Stimulated activated naive CD8-positive, alpha-beta T cell treated with anti-CD3 and anti-CD28 coated beads, Interleukin-15, Interleukin-2, amounts not matched to agents 100 ng/mL and 50 ng/mL, for 24 hours (primary cell): ENCODE results near the gene ABCC2.
A peak's percentile ranks its signal among the peaks of the same experiment; 100 is the strongest.
"Not testable (repeated sequence)": the region's sequence is repeated elsewhere in the genome, so short reads cannot be mapped to it uniquely, and the experiment has no call there.

ENCODE experiments used
- H3K27ac Mint-ChIP-seq: one replicate; pipeline ENCODE4 v1.8.0; 2021; ENCODE audit warnings: mild to moderate bottlenecking, mixed read lengths
- H3K27me3 Mint-ChIP-seq: one replicate; pipeline ENCODE4 v1.8.0; 2021; ENCODE audit warnings: mixed read lengths
- H3K36me3 Mint-ChIP-seq: one replicate; pipeline ENCODE4 v1.8.0; 2021; ENCODE audit warnings: low read depth, mixed read lengths
- H3K4me1 Mint-ChIP-seq: one replicate; pipeline ENCODE4 v1.8.0; 2021; ENCODE audit warnings: low read depth, mixed read lengths
- H3K4me3 Mint-ChIP-seq: one replicate; pipeline ENCODE4 v1.8.0; 2021; ENCODE audit warnings: mild to moderate bottlenecking, mixed read lengths
- H3K9me3 Mint-ChIP-seq: one replicate; pipeline ENCODE4 v1.8.0; 2021; ENCODE audit warnings: mixed read lengths

ABCC2 gene

DNA sequence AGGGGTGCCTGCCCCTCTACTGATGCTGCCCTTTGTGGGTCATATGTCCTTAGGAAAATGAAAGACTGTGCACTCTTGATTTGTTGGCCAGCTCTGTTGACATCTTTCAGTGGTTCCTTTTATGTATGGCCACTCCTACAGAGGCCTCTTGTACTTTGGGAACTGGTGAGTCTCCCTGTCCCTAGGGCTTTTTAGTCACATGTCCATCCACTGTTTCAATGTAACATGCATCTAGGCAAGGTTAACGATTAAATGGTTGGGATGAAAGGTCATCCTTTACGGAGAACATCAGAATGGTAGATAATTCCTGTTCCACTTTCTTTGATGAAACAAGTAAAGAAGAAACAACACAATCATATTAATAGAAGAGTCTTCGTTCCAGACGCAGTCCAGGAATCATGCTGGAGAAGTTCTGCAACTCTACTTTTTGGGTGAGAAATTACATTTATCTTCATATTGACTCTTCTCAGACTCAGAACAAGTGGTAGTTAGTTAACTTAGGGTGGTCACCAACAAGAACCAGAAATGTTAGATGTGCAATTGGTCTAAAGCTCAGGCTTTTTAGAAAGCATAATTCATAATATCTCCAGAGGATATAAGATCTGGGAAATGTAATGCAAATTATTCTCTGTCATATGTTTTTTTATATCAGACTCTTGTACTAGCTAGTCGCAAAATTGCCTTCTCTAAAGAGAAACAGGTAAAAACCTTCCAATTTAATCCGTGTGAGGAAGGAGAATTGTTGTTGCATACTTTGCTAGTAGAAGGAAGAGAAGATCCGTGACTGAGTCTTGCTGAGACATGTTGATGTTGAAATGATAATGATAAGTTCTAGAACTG is at the start of gene ABCC2:
Gene ABCC2 (plus strand): TSS at position 194 of the 840 bp plus-strand sequence. CDS start 205 bp downstream, at position 399.
- H3K27ac Mint-ChIP-seq, result no peak within 1 kb of the TSS
- no peaks in the 10 kb centered on the region for H3K36me3 Mint-ChIP-seq
- no peaks in the 10 kb centered on the region for H3K27me3 Mint-ChIP-seq
- H3K9me3 Mint-ChIP-seq, result no peaks in the 10 kb centered on the region
- H3K4me3 Mint-ChIP-seq, result no peak within 1 kb of the TSS
- H3K4me1 Mint-ChIP-seq, result peaks cover 10% of the 10 kb centered on the region

GRCh38 chr10:99733366-99733765 is 49.1 kb upstream of the ABCC2 start:
- peaks cover 52% of the 10 kb centered on the region for H3K36me3 Mint-ChIP-seq

GRCh38 chr10:99734111-99734510 is 48.3 kb upstream of the ABCC2 start:
- Mint-ChIP-seq H3K4me1 (peaks cover 38% of the 10 kb centered on the region), H3K36me3 (peaks cover 52% of the 10 kb centered on the region)
- not testable (repeated sequence) for H3K27me3 Mint-ChIP-seq, H3K9me3 Mint-ChIP-seq, H3K27ac Mint-ChIP-seq, H3K4me3 Mint-ChIP-seq

More at GRCh38 chr10:99733366-99733765, 49.1 kb upstream of the ABCC2 start:
- H3K27ac Mint-ChIP-seq, result peak overlapping the region; percentile 22
- H3K9me3 Mint-ChIP-seq, result no peaks in the 10 kb centered on the region
- peaks cover 35% of the 10 kb centered on the region for H3K4me1 Mint-ChIP-seq
- peak overlapping the region; percentile 100 for H3K4me3 Mint-ChIP-seq
- H3K27me3 Mint-ChIP-seq, result no peaks in the 10 kb centered on the region

GRCh38 chr10:99740260-99740659 is 42.2 kb upstream of the ABCC2 start:
- Mint-ChIP-seq H3K27ac (no peak overlapping the region), H3K4me1 (peaks cover 34% of the 10 kb centered on the region), H3K27me3 (no peaks in the 10 kb centered on the region), H3K4me3 (no peak overlapping the region), H3K36me3 (peaks cover 94% of the 10 kb centered on the region), H3K9me3 (peaks cover 7% of the 10 kb centered on the region)

- Mint-ChIP-seq H3K27ac (no peak overlapping the region), H3K36me3 (peaks cover 96% of the 10 kb centered on the region), H3K4me3 (no peak overlapping the region), H3K27me3 (no peaks in the 10 kb centered on the region), H3K4me1 (peaks cover 28% of the 10 kb centered on the region), H3K9me3 (peaks cover 7% of the 10 kb centered on the region)
Measured at GRCh38 chr10:99740933-99741559, 41.4 kb upstream of the ABCC2 start.

- no peaks in the 10 kb centered on the region for H3K27me3 Mint-ChIP-seq
- no peak overlapping the region for H3K27ac Mint-ChIP-seq
- H3K4me1 Mint-ChIP-seq, result peaks cover 28% of the 10 kb centered on the region
- peaks cover 7% of the 10 kb centered on the region for H3K9me3 Mint-ChIP-seq
- no peak overlapping the region for H3K4me3 Mint-ChIP-seq
- H3K36me3 Mint-ChIP-seq, result peaks cover 89% of the 10 kb centered on the region
Measured at GRCh38 chr10:99742254-99742653, 40.2 kb upstream of the ABCC2 start.

DNA sequence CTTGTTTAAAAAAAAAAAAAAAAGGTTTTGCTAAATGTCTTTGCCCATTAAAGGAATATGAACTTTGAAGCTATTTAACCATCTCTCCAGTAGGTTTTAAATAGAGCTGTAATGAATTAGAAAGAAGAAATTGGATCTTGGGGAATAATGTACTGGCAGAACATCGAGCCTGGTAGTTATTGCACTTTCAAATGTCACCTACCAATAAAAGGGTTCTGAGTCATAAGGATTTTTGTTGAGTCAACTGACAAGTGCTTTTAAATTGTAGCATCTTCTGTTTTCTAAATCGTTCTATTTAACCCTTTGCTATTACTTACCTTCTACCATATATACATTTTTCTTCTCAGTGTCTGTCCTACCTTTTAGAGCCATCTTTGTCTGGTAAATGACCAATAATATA is 39.7 kb upstream of the ABCC2 start:
- Mint-ChIP-seq H3K4me3 (no peak overlapping the region), H3K9me3 (peaks cover 7% of the 10 kb centered on the region), H3K27ac (no peak overlapping the region), H3K27me3 (no peaks in the 10 kb centered on the region), H3K4me1 (peaks cover 23% of the 10 kb centered on the region), H3K36me3 (peaks cover 89% of the 10 kb centered on the region)

- H3K27me3 Mint-ChIP-seq, result no peaks in the 10 kb centered on the region
- H3K4me1 Mint-ChIP-seq, result peaks cover 19% of the 10 kb centered on the region
- no peak overlapping the region for H3K4me3 Mint-ChIP-seq
- peaks cover 87% of the 10 kb centered on the region for H3K36me3 Mint-ChIP-seq
- peak overlapping the region; percentile 2 for H3K27ac Mint-ChIP-seq
- peaks cover 7% of the 10 kb centered on the region for H3K9me3 Mint-ChIP-seq
Measured at GRCh38 chr10:99743841-99744240, 38.6 kb upstream of the ABCC2 start.

GRCh38 chr10:99746166-99746565 is 36.3 kb upstream of the ABCC2 start:
- H3K27ac Mint-ChIP-seq, H3K4me3 Mint-ChIP-seq, H3K9me3 Mint-ChIP-seq, H3K27me3 Mint-ChIP-seq: not testable (repeated sequence)
- Mint-ChIP-seq H3K4me1 (peaks cover 19% of the 10 kb centered on the region), H3K36me3 (peaks cover 81% of the 10 kb centered on the region)

DNA sequence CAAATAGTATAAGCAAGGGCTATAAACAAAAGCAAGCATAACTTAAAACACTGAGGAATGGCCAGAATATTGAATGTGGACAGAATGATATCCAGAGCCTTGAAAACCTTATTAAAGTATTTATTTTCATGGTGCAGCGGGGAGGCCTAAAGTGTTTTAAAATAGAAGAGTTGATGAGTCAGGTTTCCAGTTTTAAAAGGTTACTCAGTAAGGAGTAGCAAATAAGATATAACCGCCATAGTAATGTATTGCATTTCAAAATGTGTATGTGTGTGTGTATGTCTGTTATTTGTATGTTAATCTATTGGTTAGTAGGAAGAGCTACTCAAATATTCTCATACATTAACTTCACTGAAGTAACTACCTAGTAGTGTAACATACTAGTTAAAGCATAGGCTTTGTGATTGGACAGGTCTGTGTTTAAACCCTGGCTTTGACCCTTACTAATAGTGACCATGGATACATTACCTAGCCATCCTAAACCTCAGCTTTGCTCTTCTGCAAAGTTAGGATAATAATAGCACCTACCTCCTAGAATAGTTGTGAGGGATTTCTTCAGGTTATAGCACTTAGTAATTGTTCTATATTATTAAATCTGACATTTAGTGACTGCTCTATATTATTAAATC is 33.5 kb upstream of the ABCC2 start:
- peaks cover 3% of the 10 kb centered on the region for H3K4me1 Mint-ChIP-seq
- no peak overlapping the region for H3K27ac Mint-ChIP-seq
- no peaks in the 10 kb centered on the region for H3K9me3 Mint-ChIP-seq
- peaks cover 72% of the 10 kb centered on the region for H3K36me3 Mint-ChIP-seq
- H3K4me3 Mint-ChIP-seq, result no peak overlapping the region
- H3K27me3 Mint-ChIP-seq, result no peaks in the 10 kb centered on the region

- peaks cover 3% of the 10 kb centered on the region for H3K4me1 Mint-ChIP-seq
- peaks cover 74% of the 10 kb centered on the region for H3K36me3 Mint-ChIP-seq
- H3K4me3 Mint-ChIP-seq, result no peak overlapping the region
- H3K9me3 Mint-ChIP-seq, result no peaks in the 10 kb centered on the region
- H3K27ac Mint-ChIP-seq, result no peak overlapping the region
- H3K27me3 Mint-ChIP-seq, result no peaks in the 10 kb centered on the region
Measured at GRCh38 chr10:99750641-99751040, 31.8 kb upstream of the ABCC2 start.

GRCh38 chr10:99754670-99755069 is 27.8 kb upstream of the ABCC2 start:
- Mint-ChIP-seq H3K27me3 (no peaks in the 10 kb centered on the region), H3K4me3 (no peak overlapping the region), H3K4me1 (no peaks in the 10 kb centered on the region), H3K36me3 (peaks cover 88% of the 10 kb centered on the region), H3K27ac (no peak overlapping the region), H3K9me3 (no peaks in the 10 kb centered on the region)

DNA sequence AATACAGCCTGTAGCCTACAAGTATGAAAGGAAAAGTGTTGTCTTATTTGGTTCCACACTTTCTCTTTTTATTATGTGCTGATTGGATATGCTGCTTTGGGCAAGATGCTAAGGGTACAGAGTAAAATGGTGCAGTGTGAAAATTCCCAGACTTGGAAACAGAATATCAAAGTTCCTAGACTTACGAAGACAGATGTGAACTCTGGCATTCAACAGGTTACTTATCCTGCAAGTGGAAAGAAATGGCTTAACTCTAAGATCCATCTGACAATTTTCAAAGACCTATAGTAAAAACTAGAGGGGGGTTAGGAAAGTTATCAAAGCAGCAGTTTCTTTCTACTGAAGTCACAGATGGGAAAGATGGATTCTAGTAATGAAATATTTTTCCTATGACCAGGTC is 26.3 kb upstream of the ABCC2 start:
- H3K36me3 Mint-ChIP-seq, result peaks cover 87% of the 10 kb centered on the region
- H3K4me3 Mint-ChIP-seq, result no peak overlapping the region
- H3K9me3 Mint-ChIP-seq, result peaks cover 2% of the 10 kb centered on the region

DNA sequence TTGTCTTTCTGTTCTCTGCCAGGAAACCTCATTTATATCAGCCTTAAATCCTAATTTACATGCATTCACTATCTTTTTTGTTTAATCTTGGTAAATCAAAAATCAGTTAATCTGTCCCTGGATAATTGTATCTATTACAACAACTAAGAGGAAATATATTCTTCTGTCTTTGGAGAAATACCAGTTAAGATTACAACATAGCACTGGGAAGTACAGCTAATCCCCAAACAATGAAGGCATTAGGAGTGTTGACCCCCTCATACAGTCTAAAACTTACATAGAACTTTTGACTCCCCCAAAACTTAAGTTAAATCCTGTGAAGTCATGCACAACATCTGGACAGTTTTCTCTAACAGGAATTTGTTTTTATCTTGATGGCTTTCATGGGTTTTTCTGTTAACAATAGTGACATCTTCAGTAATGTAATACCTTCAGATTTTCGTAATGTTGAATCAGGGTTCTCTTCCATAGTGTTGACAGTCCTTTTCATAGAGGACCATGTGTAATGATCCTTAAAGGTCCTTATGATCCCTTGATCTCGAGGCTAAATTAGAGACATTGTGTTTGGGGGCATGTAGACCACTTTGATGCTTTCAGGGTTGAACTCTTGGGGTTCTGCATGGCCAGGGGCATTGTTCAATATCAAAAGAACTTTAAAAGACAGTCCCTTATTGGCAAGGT is 24.1 kb upstream of the ABCC2 start:
- Mint-ChIP-seq H3K9me3 (peaks cover 9% of the 10 kb centered on the region), H3K36me3 (peaks cover 89% of the 10 kb centered on the region), H3K27me3 (no peaks in the 10 kb centered on the region), H3K4me3 (no peak overlapping the region), H3K27ac (no peak overlapping the region), H3K4me1 (no peaks in the 10 kb centered on the region)

More for the DNA sequence above, 26.3 kb upstream of the ABCC2 start:
- Mint-ChIP-seq H3K27ac (no peak overlapping the region), H3K27me3 (no peaks in the 10 kb centered on the region), H3K4me1 (no peaks in the 10 kb centered on the region)

DNA sequence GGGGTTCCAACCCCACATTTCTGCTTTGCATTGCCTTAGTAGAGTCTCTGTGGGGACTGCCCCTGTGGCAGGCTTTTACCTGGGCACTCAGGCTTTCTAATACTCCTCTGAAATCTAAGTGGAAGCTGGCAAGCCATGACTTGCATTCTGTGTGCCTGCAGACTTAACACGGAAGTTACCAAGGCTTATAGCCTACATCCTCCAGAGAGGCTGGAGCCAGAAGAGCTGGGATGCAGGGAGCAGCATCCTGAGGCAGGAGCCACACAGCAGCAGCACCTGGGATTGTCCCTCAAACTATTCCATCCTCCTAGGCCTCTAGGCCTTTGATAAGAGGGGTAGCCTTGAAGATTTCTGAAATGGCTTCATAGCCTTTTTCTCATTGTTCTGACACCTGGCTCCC is 22.1 kb upstream of the ABCC2 start:
- H3K27ac Mint-ChIP-seq, result no peak overlapping the region
- H3K27me3 Mint-ChIP-seq, result no peaks in the 10 kb centered on the region
- peaks cover 77% of the 10 kb centered on the region for H3K36me3 Mint-ChIP-seq
- H3K4me1 Mint-ChIP-seq, result no peaks in the 10 kb centered on the region
- no peak overlapping the region for H3K4me3 Mint-ChIP-seq
- peaks cover 16% of the 10 kb centered on the region for H3K9me3 Mint-ChIP-seq
